GM19467 (cell line): ENCODE measurements around the gene AP3D1.

Experiments
- ATAC-seq: cut with Tn5 transposase; IDR thresholded peaks from one replicate; pipeline ENCODE4 v1.9.1; 2021; ENCODE audit warnings: mild to moderate bottlenecking, moderate library complexity; ENCODE audit not compliant: unreplicated experiment

The AP3D1 gene

GRCh38 chr19:2113439-2114211, 37.7 kb downstream of the AP3D1 start:
- ATAC-seq = no peak

- no peak for ATAC-seq
Measured at GRCh38 chr19:2112516-2113320, 38.6 kb downstream of the AP3D1 start.

GRCh38 chr19:2111886-2112285, 39.5 kb downstream of the AP3D1 start:
- ATAC-seq = no peak

GRCh38 chr19:2111425-2111824, 39.9 kb downstream of the AP3D1 start:
- ATAC-seq = no peak

- ATAC-seq = no peak
Measured at GRCh38 chr19:2110822-2111221, 40.5 kb downstream of the AP3D1 start.

- ATAC-seq = no peak
Measured at GRCh38 chr19:2109046-2109864, 42.1 kb downstream of the AP3D1 start.

- ATAC-seq = no peak
Measured at GRCh38 chr19:2108251-2109016, 42.9 kb downstream of the AP3D1 start.

- no peak for ATAC-seq
Measured at GRCh38 chr19:2103045-2103707, 48.2 kb downstream of the AP3D1 start.

- no peak for ATAC-seq
Measured at GRCh38 chr19:2101417-2102335, 49.7 kb downstream of the AP3D1 start.

- ATAC-seq = no peak
Measured at GRCh38 chr19:2100719-2101061, 50.7 kb downstream of the AP3D1 start.

GRCh38 chr19:2099937-2100718, 51.2 kb downstream of the AP3D1 start:
- no peak for ATAC-seq

- no peak for ATAC-seq
Measured at GRCh38 chr19:2099054-2099501, 52.3 kb downstream of the AP3D1 start.

GRCh38 chr19:2097886-2098327, 53.5 kb downstream of the AP3D1 start:
- no peak for ATAC-seq

- peak; percentile 1 for ATAC-seq
Measured at GRCh38 chr19:2097203-2097885, 54.0 kb downstream of the AP3D1 start.

GRCh38 chr19:2096480-2097202, 54.7 kb downstream of the AP3D1 start, which contains the start of gene IZUMO4:
IZUMO4 (plus strand) TSS chr19:2096915; CDS start chr19:2096946, 31 bp downstream.
- peak; percentile 50 for ATAC-seq

GRCh38 chr19:2096034-2096479, 55.3 kb downstream of the AP3D1 start, which contains the start of gene MOB3A:
MOB3A (minus strand) TSS chr19:2096326; CDS start chr19:2078560, 17,766 bp downstream.
- peak; percentile 30 for ATAC-seq
